IPS-18a (cell line): ENCODE results near the gene CENPO.

Experiments
- H3K27ac ChIP-seq: one replicate; pipeline ENCODE4 v1.5.1; 2013; ENCODE audit warnings: low read length
- H3K27me3 ChIP-seq: one replicate; pipeline ENCODE4 v1.6.1; 2013; ENCODE audit warnings: mild to moderate bottlenecking, low read length; ENCODE audit not compliant: control insufficient read depth, insufficient read depth
- H3K36me3 ChIP-seq: one replicate; pipeline ENCODE4 v1.6.1; 2013; ENCODE audit warnings: low read depth, low read length; ENCODE audit not compliant: control insufficient read depth
- H3K4me1 ChIP-seq: one replicate; pipeline ENCODE4 v1.6.1; 2013; ENCODE audit warnings: low read depth, low read length; ENCODE audit not compliant: control insufficient read depth
- H3K4me3 ChIP-seq: one replicate; pipeline ENCODE4 v1.5.1; 2013; ENCODE audit warnings: low read length
- H3K9ac ChIP-seq: one replicate; pipeline ENCODE4 v1.6.1; 2013; ENCODE audit warnings: mild to moderate bottlenecking, low read length, moderate library complexity
- H3K9me3 ChIP-seq: one replicate; pipeline ENCODE4 v1.6.1; 2013; ENCODE audit warnings: low read depth, low read length; ENCODE audit not compliant: control insufficient read depth

Gene CENPO

DNA sequence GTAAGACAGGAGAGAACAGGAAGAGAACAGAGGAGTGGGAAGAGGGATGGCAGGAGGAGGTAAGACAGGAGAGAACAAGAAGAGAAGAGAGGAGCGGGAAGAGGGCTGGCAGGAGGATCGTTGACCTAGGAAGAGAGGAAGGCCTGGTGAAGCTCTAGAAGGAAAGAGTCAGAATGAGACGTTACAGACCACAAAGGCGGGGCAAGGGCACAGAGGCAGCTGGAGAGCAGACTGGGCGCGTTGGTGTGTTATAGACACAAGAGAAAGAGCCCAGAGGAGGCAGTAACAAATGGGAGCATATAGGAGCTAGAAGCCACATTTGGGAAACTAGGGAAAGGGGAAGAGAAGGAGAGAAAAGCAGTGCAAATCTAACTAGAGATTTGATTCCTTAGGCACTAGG, 26.6 kb upstream of the CENPO start:
- no peak overlapping the region for H3K4me3 ChIP-seq
- H3K36me3 ChIP-seq = peaks cover 5% of the 10 kb centered on the region
- no peak overlapping the region for H3K9ac ChIP-seq
- no peaks in the 10 kb centered on the region for H3K9me3 ChIP-seq
- H3K27me3 ChIP-seq = no peaks in the 10 kb centered on the region
- no peaks in the 10 kb centered on the region for H3K4me1 ChIP-seq
- no peak overlapping the region for H3K27ac ChIP-seq

GRCh38 chr2:24768013-24768412, 25.2 kb upstream of the CENPO start:
- no peak overlapping the region for H3K27ac ChIP-seq
- no peaks in the 10 kb centered on the region for H3K4me1 ChIP-seq
- H3K9ac ChIP-seq = no peak overlapping the region
- peaks cover 3% of the 10 kb centered on the region for H3K36me3 ChIP-seq
- H3K9me3 ChIP-seq = no peaks in the 10 kb centered on the region
- no peak overlapping the region for H3K4me3 ChIP-seq
- no peaks in the 10 kb centered on the region for H3K27me3 ChIP-seq

- Histone ChIP-seq H3K9ac (no peak overlapping the region), H3K27ac (no peak overlapping the region), H3K4me3 (no peak overlapping the region), H3K4me1 (peaks cover 2% of the 10 kb centered on the region), H3K27me3 (no peaks in the 10 kb centered on the region), H3K36me3 (peaks cover 3% of the 10 kb centered on the region), H3K9me3 (no peaks in the 10 kb centered on the region)
These were observed 24.6 kb upstream of the CENPO start for GRCh38 chr2:24768601-24769000.

GRCh38 chr2:24771061-24771460, 22.2 kb upstream of the CENPO start:
- H3K9me3 ChIP-seq = no peaks in the 10 kb centered on the region
- H3K27ac ChIP-seq = no peak overlapping the region
- no peaks in the 10 kb centered on the region for H3K27me3 ChIP-seq
- H3K36me3 ChIP-seq = peaks cover 3% of the 10 kb centered on the region
- no peak overlapping the region for H3K4me3 ChIP-seq
- H3K9ac ChIP-seq = no peak overlapping the region
- peaks cover 6% of the 10 kb centered on the region for H3K4me1 ChIP-seq

GRCh38 chr2:24771764-24772586, 21.2 kb upstream of the CENPO start:
- Histone ChIP-seq H3K27me3 (no peaks in the 10 kb centered on the region), H3K9ac (no peak overlapping the region), H3K36me3 (peaks cover 3% of the 10 kb centered on the region), H3K4me3 (no peak overlapping the region), H3K4me1 (peaks cover 6% of the 10 kb centered on the region), H3K27ac (no peak overlapping the region), H3K9me3 (no peaks in the 10 kb centered on the region)

DNA sequence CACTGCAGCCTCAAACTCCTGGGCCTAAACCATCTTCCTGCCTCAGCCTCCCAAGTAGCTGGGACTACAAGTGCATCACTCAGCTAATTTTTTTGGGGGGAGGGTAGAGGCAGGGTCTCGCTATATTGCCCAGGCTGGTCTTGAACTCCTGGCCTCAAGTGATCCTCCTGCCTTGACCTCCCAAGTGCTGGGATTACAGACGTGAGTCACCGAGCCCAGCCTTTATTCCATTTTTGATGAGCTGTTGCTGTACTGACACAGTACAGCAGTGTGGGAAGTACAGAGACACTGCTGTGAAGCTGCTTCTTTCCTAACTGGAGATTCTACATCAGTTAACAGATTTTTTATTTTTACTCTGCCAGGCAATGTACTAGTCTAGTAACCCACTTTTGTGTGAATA, 18.9 kb upstream of the CENPO start:
- Histone ChIP-seq H3K4me1 (peaks cover 15% of the 10 kb centered on the region), H3K36me3 (peaks cover 3% of the 10 kb centered on the region), H3K4me3 (no peak overlapping the region), H3K9ac (no peak overlapping the region), H3K27me3 (no peaks in the 10 kb centered on the region), H3K27ac (no peak overlapping the region), H3K9me3 (no peaks in the 10 kb centered on the region)

GRCh38 chr2:24779116-24779515, 14.1 kb upstream of the CENPO start:
- no peak overlapping the region for H3K9ac ChIP-seq
- no peaks in the 10 kb centered on the region for H3K9me3 ChIP-seq
- no peak overlapping the region for H3K27ac ChIP-seq
- H3K4me1 ChIP-seq = peaks cover 9% of the 10 kb centered on the region
- H3K4me3 ChIP-seq = no peak overlapping the region
- H3K27me3 ChIP-seq = no peaks in the 10 kb centered on the region
- no peaks in the 10 kb centered on the region for H3K36me3 ChIP-seq

GRCh38 chr2:24783641-24784040, 9.6 kb upstream of the CENPO start:
- Histone ChIP-seq H3K27ac (no peak overlapping the region), H3K27me3 (no peaks in the 10 kb centered on the region)

GRCh38 chr2:24785671-24786321, 7.4 kb upstream of the CENPO start:
- Histone ChIP-seq H3K4me1 (peaks cover 4% of the 10 kb centered on the region), H3K27ac (no peak overlapping the region), H3K36me3 (peaks cover 10% of the 10 kb centered on the region), H3K9me3 (no peaks in the 10 kb centered on the region), H3K9ac (no peak overlapping the region), H3K27me3 (no peaks in the 10 kb centered on the region), H3K4me3 (no peak overlapping the region)

More at GRCh38 chr2:24783641-24784040, 9.6 kb upstream of the CENPO start:
- peaks cover 3% of the 10 kb centered on the region for H3K4me1 ChIP-seq
- no peaks in the 10 kb centered on the region for H3K36me3 ChIP-seq
- no peaks in the 10 kb centered on the region for H3K9me3 ChIP-seq
- no peak overlapping the region for H3K4me3 ChIP-seq
- no peak overlapping the region for H3K9ac ChIP-seq

GRCh38 chr2:24787532-24787931, 5.7 kb upstream of the CENPO start:
- H3K27ac ChIP-seq = no peak overlapping the region
- peaks cover 14% of the 10 kb centered on the region for H3K4me1 ChIP-seq
- H3K9ac ChIP-seq = no peak overlapping the region
- H3K36me3 ChIP-seq = peaks cover 10% of the 10 kb centered on the region
- H3K9me3 ChIP-seq = no peaks in the 10 kb centered on the region
- H3K27me3 ChIP-seq = no peaks in the 10 kb centered on the region
- no peak overlapping the region for H3K4me3 ChIP-seq

DNA sequence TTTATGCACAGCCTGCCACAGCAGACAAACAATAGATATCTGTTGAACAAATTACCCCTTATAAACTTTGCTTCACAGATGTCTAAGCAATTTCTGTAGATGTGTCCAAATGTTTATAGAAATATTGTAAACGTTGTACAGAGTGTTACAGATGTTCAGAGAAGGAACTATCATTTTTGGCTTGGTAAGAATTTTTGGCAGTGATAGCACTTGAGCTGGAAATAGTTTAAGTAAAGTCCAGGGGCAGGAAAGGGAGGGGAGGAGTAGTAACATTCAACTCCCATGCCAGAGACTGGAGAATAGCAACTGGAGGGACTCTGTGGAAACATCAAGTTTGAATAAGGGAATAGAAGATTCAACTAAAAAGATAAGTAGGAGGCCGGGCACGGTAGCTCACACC, 4.4 kb upstream of the CENPO start:
- Histone ChIP-seq H3K36me3 (peaks cover 10% of the 10 kb centered on the region), H3K9ac (no peak overlapping the region), H3K4me3 (no peak overlapping the region), H3K27me3 (no peaks in the 10 kb centered on the region), H3K9me3 (no peaks in the 10 kb centered on the region), H3K4me1 (peaks cover 15% of the 10 kb centered on the region), H3K27ac (no peak overlapping the region)

DNA sequence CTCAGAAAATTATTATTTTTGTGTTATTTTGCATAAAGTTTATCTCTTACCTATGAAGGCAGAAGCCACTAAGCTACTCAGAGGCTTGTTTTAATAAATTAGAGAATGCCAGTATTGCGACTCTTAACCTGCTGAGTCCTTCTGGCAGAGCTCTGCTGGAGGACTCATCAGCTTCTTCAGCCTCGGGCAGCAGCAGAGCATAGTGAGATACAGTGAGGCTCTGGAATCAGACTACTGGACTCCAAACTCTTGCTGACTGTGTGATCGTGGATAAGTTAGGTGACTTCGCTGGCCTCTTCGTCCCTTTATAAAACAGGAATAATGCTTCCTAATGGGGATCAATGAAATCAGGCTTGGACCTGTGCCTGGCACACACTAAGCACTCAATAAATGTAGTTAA, 1.8 kb upstream of the CENPO start:
- Histone ChIP-seq H3K9me3 (no peaks in the 10 kb centered on the region), H3K36me3 (peaks cover 17% of the 10 kb centered on the region), H3K27me3 (no peaks in the 10 kb centered on the region), H3K4me3 (no peak overlapping the region), H3K9ac (no peak overlapping the region), H3K4me1 (peaks cover 27% of the 10 kb centered on the region), H3K27ac (no peak overlapping the region)
